ENCODE measurements around the gene RERE. TPM values are rescaled to one million over a fixed set of nuclear protein-coding genes. Genes with fewer than 3 reads are reported as not detected.
"Not testable (repeated sequence)": the region's sequence is repeated elsewhere in the genome, so short reads cannot be mapped to it uniquely, and the experiment has no call there.

The RERE gene
- polyA plus RNA-seq, 4 donors, result 142 to 184 (median 145) TPM

GRCh38 chr1:8845104-8846097 is 28.0 kb upstream of the RERE start:
- no peak for DNase-seq (ENCODE audit: low read depth in 4 of 4, low spot score in 3 of 4)

GRCh38 chr1:8844501-8845006 is 27.1 kb upstream of the RERE start:
- DNase-seq (ENCODE audit: low read depth in 4 of 4, low spot score in 3 of 4), result no peak

- DNase-seq (ENCODE audit: low read depth in 4 of 4, low spot score in 3 of 4), result no peak
Observed at GRCh38 chr1:8841395-8841794, 24.0 kb upstream of the RERE start.

GRCh38 chr1:8839990-8840389 is 22.6 kb upstream of the RERE start:
- DNase-seq (ENCODE audit: low read depth in 4 of 4, low spot score in 3 of 4), result no peak

GRCh38 chr1:8835941-8836643 is 18.7 kb upstream of the RERE start:
- no peak for DNase-seq (ENCODE audit: low read depth in 4 of 4, low spot score in 3 of 4)

- DNase-seq (ENCODE audit: low read depth in 4 of 4, low spot score in 3 of 4), result no peak
Observed at GRCh38 chr1:8831340-8831739, 13.9 kb upstream of the RERE start.

- DNase-seq (ENCODE audit: low read depth in 4 of 4, low spot score in 3 of 4), result not testable (repeated sequence)
Observed at GRCh38 chr1:8830732-8831131, 13.3 kb upstream of the RERE start.

GRCh38 chr1:8825985-8826481 is 8.6 kb upstream of the RERE start:
- DNase-seq (ENCODE audit: low read depth in 4 of 4, low spot score in 3 of 4), result no peak

- DNase-seq (ENCODE audit: low read depth in 4 of 4, low spot score in 3 of 4), result no peak
Observed at GRCh38 chr1:8823295-8823664, 5.8 kb upstream of the RERE start.

GRCh38 chr1:8822373-8823294 is 5.2 kb upstream of the RERE start:
- peak in 2 of 4 donors; percentile 68 to 75 for DNase-seq (ENCODE audit: low read depth in 4 of 4, low spot score in 3 of 4)

GRCh38 chr1:8821084-8821483 is 3.6 kb upstream of the RERE start:
- DNase-seq (ENCODE audit: low read depth in 4 of 4, low spot score in 3 of 4), result no peak

GRCh38 chr1:8818789-8819188 is 1.3 kb upstream of the RERE start:
- DNase-seq (ENCODE audit: low read depth in 4 of 4, low spot score in 3 of 4), result not testable (repeated sequence)

GRCh38 chr1:8818325-8818775 is 910 bp upstream of the RERE start:
- no peak for DNase-seq (ENCODE audit: low read depth in 4 of 4, low spot score in 3 of 4)

GRCh38 chr1:8816831-8817411 is 519 bp downstream of the RERE start:
- no peak for DNase-seq (ENCODE audit: low read depth in 4 of 4, low spot score in 3 of 4)

- no peak for DNase-seq (ENCODE audit: low read depth in 4 of 4, low spot score in 3 of 4)
Observed at GRCh38 chr1:8816264-8816663, 1.2 kb downstream of the RERE start.

GRCh38 chr1:8815582-8816151 is 1.8 kb downstream of the RERE start:
- DNase-seq (ENCODE audit: low read depth in 4 of 4, low spot score in 3 of 4), result no peak

GRCh38 chr1:8814865-8815264 is 2.6 kb downstream of the RERE start:
- no peak for DNase-seq (ENCODE audit: low read depth in 4 of 4, low spot score in 3 of 4)

- DNase-seq (ENCODE audit: low read depth in 4 of 4, low spot score in 3 of 4), result no peak
Observed at GRCh38 chr1:8813991-8814390, 3.4 kb downstream of the RERE start.

GRCh38 chr1:8813016-8813763 is 4.2 kb downstream of the RERE start:
- DNase-seq (ENCODE audit: low read depth in 4 of 4, low spot score in 3 of 4), result no peak
